ENCODE results near the gene MAB21L4.

The MAB21L4 gene

GRCh38 chr2:240905176-240905781, 9.3 kb upstream of the MAB21L4 start:
- TF ChIP-seq CTCF (IDR thresholded peaks at IDR 0.05; ENCODE audit: low read depth, low read length, missing control alignments), result no peak
- H3K4me3 ChIP-seq (ENCODE audit: low read depth, low read length), result no peak overlapping the region
- in situ Hi-C loops (cut with HindIII; ENCODE audit: low sequenced_read_pairs), result no loop called here
- DNase-seq (ENCODE audit: low read depth), result no peak

GRCh38 chr2:240904216-240905175, 8.5 kb upstream of the MAB21L4 start:
- in situ Hi-C loops (cut with HindIII; ENCODE audit: low sequenced_read_pairs), result no loop called here
- no peak for DNase-seq (ENCODE audit: low read depth)
- H3K4me3 ChIP-seq (ENCODE audit: low read depth, low read length), result no peak overlapping the region
- TF ChIP-seq CTCF (IDR thresholded peaks at IDR 0.05; ENCODE audit: low read depth, low read length, missing control alignments), result no peak

GRCh38 chr2:240903191-240904060, 7.5 kb upstream of the MAB21L4 start:
- TF ChIP-seq CTCF (IDR thresholded peaks at IDR 0.05; ENCODE audit: low read depth, low read length, missing control alignments), result no peak
- no peak overlapping the region for H3K4me3 ChIP-seq (ENCODE audit: low read depth, low read length)
- in situ Hi-C loops (cut with HindIII; ENCODE audit: low sequenced_read_pairs), result no loop called here
- DNase-seq (ENCODE audit: low read depth), result no peak

- TF ChIP-seq CTCF (IDR thresholded peaks at IDR 0.05; ENCODE audit: low read depth, low read length, missing control alignments), result no peak
- in situ Hi-C loops (cut with HindIII; ENCODE audit: low sequenced_read_pairs), result no loop called here
- no peak for DNase-seq (ENCODE audit: low read depth)
- H3K4me3 ChIP-seq (ENCODE audit: low read depth, low read length), result no peak overlapping the region
Observed at GRCh38 chr2:240902615-240903041, 6.7 kb upstream of the MAB21L4 start.

GRCh38 chr2:240901986-240902614, 6.1 kb upstream of the MAB21L4 start:
- no peak overlapping the region for H3K4me3 ChIP-seq (ENCODE audit: low read depth, low read length)
- DNase-seq (ENCODE audit: low read depth), result no peak
- no peak for TF ChIP-seq CTCF (IDR thresholded peaks at IDR 0.05; ENCODE audit: low read depth, low read length, missing control alignments)
- in situ Hi-C loops (cut with HindIII; ENCODE audit: low sequenced_read_pairs), result no loop called here
